ENCODE results near the gene ADCY9.

DNA sequence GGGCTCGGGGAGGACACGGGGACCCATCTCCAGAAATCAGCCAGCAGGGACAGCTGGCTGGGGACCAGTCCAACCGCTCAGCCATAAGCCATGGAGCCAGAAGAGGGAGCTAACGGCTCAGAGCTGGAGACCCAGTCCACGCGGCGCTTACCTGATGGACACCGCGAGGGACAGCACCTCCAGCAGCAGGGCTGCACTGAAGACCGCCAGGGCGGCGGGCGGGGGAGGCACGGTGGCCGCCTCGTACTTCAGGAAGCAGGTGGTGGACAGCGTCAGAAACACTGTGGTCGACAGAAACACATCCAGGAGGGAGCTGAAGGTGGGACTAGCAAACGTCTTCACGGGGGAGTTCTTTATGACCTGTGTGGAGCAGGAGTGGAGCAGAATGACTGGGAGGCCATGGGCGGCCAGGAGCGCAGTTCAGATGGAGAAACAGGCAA lies 133.1 kb downstream of the ADCY9 start:
- no peak for TF ChIP-seq EZH2phosphoT487 (IDR thresholded peaks at IDR 0.05; ENCODE audit: borderline replicate concordance, low read length)
- TF ChIP-seq, protein P1, sequence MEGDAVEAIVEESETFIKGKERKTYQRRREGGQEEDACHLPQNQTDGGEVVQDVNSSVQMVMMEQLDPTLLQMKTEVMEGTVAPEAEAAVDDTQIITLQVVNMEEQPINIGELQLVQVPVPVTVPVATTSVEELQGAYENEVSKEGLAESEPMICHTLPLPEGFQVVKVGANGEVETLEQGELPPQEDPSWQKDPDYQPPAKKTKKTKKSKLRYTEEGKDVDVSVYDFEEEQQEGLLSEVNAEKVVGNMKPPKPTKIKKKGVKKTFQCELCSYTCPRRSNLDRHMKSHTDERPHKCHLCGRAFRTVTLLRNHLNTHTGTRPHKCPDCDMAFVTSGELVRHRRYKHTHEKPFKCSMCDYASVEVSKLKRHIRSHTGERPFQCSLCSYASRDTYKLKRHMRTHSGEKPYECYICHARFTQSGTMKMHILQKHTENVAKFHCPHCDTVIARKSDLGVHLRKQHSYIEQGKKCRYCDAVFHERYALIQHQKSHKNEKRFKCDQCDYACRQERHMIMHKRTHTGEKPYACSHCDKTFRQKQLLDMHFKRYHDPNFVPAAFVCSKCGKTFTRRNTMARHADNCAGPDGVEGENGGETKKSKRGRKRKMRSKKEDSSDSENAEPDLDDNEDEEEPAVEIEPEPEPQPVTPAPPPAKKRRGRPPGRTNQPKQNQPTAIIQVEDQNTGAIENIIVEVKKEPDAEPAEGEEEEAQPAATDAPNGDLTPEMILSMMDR (IDR thresholded peaks at IDR 0.05; ENCODE audit: low read depth, low read length, poor library complexity, severe bottlenecking): no peak

Measured in DOHH2 (cell line).